Loucy (cell line): ENCODE data around the gene CAPN9.
"Not testable (repeated sequence)": the region's sequence is repeated elsewhere in the genome, so short reads cannot be mapped to it uniquely, and the experiment has no call there.

ENCODE experiments used
- H2AFZ ChIP-seq: fragments of 200-600 bp; sonication (generic); 2 replicates; pipeline ENCODE4 v1.6.0; 2016; ENCODE audit warnings: antibody characterized with exemption, mild to moderate bottlenecking, low read length, moderate library complexity
- H3F3A ChIP-seq: fragments of 200-600 bp; 2 replicates; pipeline ENCODE4 v1.6.0; 2016; ENCODE audit warnings: antibody characterized with exemption, low read depth, mild to moderate bottlenecking
- H3K27me3 ChIP-seq: fragments of 200-600 bp; sonication (generic); 2 replicates; pipeline ENCODE4 v1.6.1; 2014; ENCODE audit warnings: low read length, mild to moderate bottlenecking; ENCODE audit not compliant: insufficient read depth, poor library complexity, severe bottlenecking
- H3K36me3 ChIP-seq: fragments of 200-600 bp; sonication (generic); 2 replicates; pipeline ENCODE4 v1.6.1; 2016; ENCODE audit warnings: low read length; ENCODE audit not compliant: insufficient read depth
- H3K4me1 ChIP-seq: fragments of 200-600 bp; sonication (generic); 2 replicates; pipeline ENCODE4 v1.5.1; 2014; ENCODE audit warnings: low read length, mild to moderate bottlenecking; ENCODE audit not compliant: insufficient read depth, poor library complexity, severe bottlenecking
- H3K4me2 ChIP-seq: fragments of 200-600 bp; sonication (generic); 2 replicates; pipeline ENCODE4 v1.6.0; 2014; ENCODE audit warnings: antibody characterized with exemption, low read length, low read depth, mild to moderate bottlenecking; ENCODE audit not compliant: poor library complexity, severe bottlenecking
- H3K4me3 ChIP-seq: fragments of 200-600 bp; sonication (generic); 2 replicates; pipeline ENCODE4 v1.5.1; 2014; ENCODE audit warnings: low read length, mild to moderate bottlenecking, mixed read lengths; ENCODE audit not compliant: poor library complexity, severe bottlenecking
- H3K79me2 ChIP-seq: fragments of 200-600 bp; sonication (generic); 2 replicates; pipeline ENCODE4 v1.6.1; 2014; ENCODE audit warnings: low read length; ENCODE audit not compliant: insufficient read depth
- H3K9ac ChIP-seq: fragments of 200-600 bp; sonication (generic); 2 replicates; pipeline ENCODE4 v1.6.0; 2014; ENCODE audit warnings: mild to moderate bottlenecking, low read depth, low read length, moderate library complexity; ENCODE audit not compliant: poor library complexity, severe bottlenecking
- H3K9me2 ChIP-seq: fragments of 200-600 bp; sonication (generic); replicated peaks from 2 replicates; pipeline ENCODE4 v1.6.1; 2016; ENCODE audit warnings: low read depth, low read length, mixed read lengths
- H3K9me3 ChIP-seq: fragments of 200-600 bp; sonication (generic); 2 replicates; pipeline ENCODE4 v1.6.1; 2014; ENCODE audit warnings: mild to moderate bottlenecking, antibody characterized with exemption, low read length, low read depth; ENCODE audit not compliant: insufficient read depth
- H4K20me1 ChIP-seq: fragments of 200-600 bp; sonication (generic); 2 replicates; pipeline ENCODE4 v1.6.0; 2014; ENCODE audit warnings: antibody characterized with exemption, low read length, mild to moderate bottlenecking; ENCODE audit not compliant: insufficient read depth, poor library complexity, severe bottlenecking
- CTCF ChIP-seq: fragments of 200-600 bp; sonication (generic); conservative IDR thresholded peaks from 2 replicates; pipeline ENCODE4 v1.5.1; 2014; ENCODE audit warnings: mild to moderate bottlenecking, antibody characterized with exemption, low read length
- EZH2phosphoT487 ChIP-seq: fragments of 200-600 bp; IDR thresholded peaks from 2 replicates; pipeline ENCODE4 v1.6.1; 2018; ENCODE audit warnings: antibody characterized with exemption, mild to moderate bottlenecking, moderate library complexity, borderline replicate concordance

The CAPN9 gene

GRCh38 chr1:230715510-230715909, 31.7 kb upstream of the CAPN9 start:
- Histone ChIP-seq H3K4me3 (no peak overlapping the region), H3K79me2 (no peaks in the 10 kb centered on the region), H3K4me1 (no peaks in the 10 kb centered on the region), H3F3A (no peaks in the 10 kb centered on the region), H2AFZ (no peak overlapping the region), H3K4me2 (no peak overlapping the region), H4K20me1 (no peaks in the 10 kb centered on the region), H3K27me3 (no peaks in the 10 kb centered on the region), H3K36me3 (no peaks in the 10 kb centered on the region), H3K9me3 (no peaks in the 10 kb centered on the region), H3K9ac (no peak overlapping the region), H3K9me2 (no peaks in the 10 kb centered on the region)
- TF ChIP-seq CTCF (no peak), EZH2phosphoT487 (no peak)

- not testable (repeated sequence) for H3K9ac ChIP-seq, H3K9me2 ChIP-seq, H3K36me3 ChIP-seq, H3K9me3 ChIP-seq, H3K4me2 ChIP-seq, H3K79me2 ChIP-seq, H2AFZ ChIP-seq, H3K4me1 ChIP-seq, H3K4me3 ChIP-seq, H4K20me1 ChIP-seq, H3K27me3 ChIP-seq, H3F3A ChIP-seq
Observed at GRCh38 chr1:230716453-230716852, 30.7 kb upstream of the CAPN9 start.

GRCh38 chr1:230717251-230717650, 29.9 kb upstream of the CAPN9 start:
- H3K9ac ChIP-seq, result no peak overlapping the region
- H3K4me3 ChIP-seq, result no peak overlapping the region
- H3K4me2 ChIP-seq, result no peak overlapping the region
- TF ChIP-seq EZH2phosphoT487 (no peak), CTCF (no peak)
- H3K27me3 ChIP-seq, result no peaks in the 10 kb centered on the region
- no peaks in the 10 kb centered on the region for H3K36me3 ChIP-seq
- no peaks in the 10 kb centered on the region for H4K20me1 ChIP-seq
- H3K9me2 ChIP-seq, result no peaks in the 10 kb centered on the region
- H2AFZ ChIP-seq, result no peak overlapping the region
- H3K79me2 ChIP-seq, result no peaks in the 10 kb centered on the region
- H3K4me1 ChIP-seq, result no peaks in the 10 kb centered on the region
- no peaks in the 10 kb centered on the region for H3F3A ChIP-seq
- H3K9me3 ChIP-seq, result no peaks in the 10 kb centered on the region; the same call in 1 of the 2 replicates

GRCh38 chr1:230721849-230722522, 25.2 kb upstream of the CAPN9 start:
- H3K79me2 ChIP-seq, result not testable (repeated sequence)

More at GRCh38 chr1:230721849-230722522, 25.2 kb upstream of the CAPN9 start:
- H3K9me3 ChIP-seq, H3F3A ChIP-seq, H3K4me2 ChIP-seq, H3K36me3 ChIP-seq, H3K9ac ChIP-seq, H3K27me3 ChIP-seq, H4K20me1 ChIP-seq, H2AFZ ChIP-seq, H3K4me3 ChIP-seq, H3K4me1 ChIP-seq, H3K9me2 ChIP-seq: not testable (repeated sequence)
